H1 (cell line): ENCODE data around the gene ZNF618. TPM values are rescaled to one million over a fixed set of nuclear protein-coding genes. Genes with fewer than 3 reads are reported as not detected.

Source experiments
- CHD7 ChIP-seq: fragments of 300-600 bp; sonication (generic); IDR thresholded peaks from 2 replicates; pipeline ENCODE4 v1.7.1; 2012; ENCODE audit warnings: low read length, moderate library complexity, mild to moderate bottlenecking, inconsistent platforms; ENCODE audit not compliant: insufficient replicate concordance
- EZH2 ChIP-seq: fragments of 200-600 bp; sonication (generic); IDR thresholded peaks from 2 replicates; pipeline ENCODE4 v1.7.1; 2012; ENCODE audit warnings: low read depth, mild to moderate bottlenecking, moderate library complexity, low read length, inconsistent platforms; ENCODE audit not compliant: severe bottlenecking
- FOSL1 ChIP-seq: IDR thresholded peaks from 2 replicates; pipeline ENCODE4 v1.6.1; 2011; ENCODE audit warnings: mild to moderate bottlenecking, low read depth, low read length, moderate library complexity; ENCODE audit not compliant: insufficient read depth
- KDM1A ChIP-seq: fragments of 200-600, 300-600 bp; sonication (generic); IDR thresholded peaks from 2 replicates; pipeline ENCODE4 v1.7.1; 2016; ENCODE audit warnings: mild to moderate bottlenecking, low read length, borderline replicate concordance
- SIRT6 ChIP-seq: IDR thresholded peaks from one replicate; pipeline ENCODE4 v1.7.1; 2012; ENCODE audit warnings: low read length, inconsistent platforms
- TEAD4 ChIP-seq: IDR thresholded peaks from 2 replicates; pipeline ENCODE4 v1.6.1; 2012; ENCODE audit warnings: low read depth, low read length, inconsistent platforms, mixed read lengths
- YY1 ChIP-seq: IDR thresholded peaks from 2 replicates; pipeline ENCODE4 v1.6.1; 2011; ENCODE audit warnings: low read depth, mild to moderate bottlenecking, low read length
- polyA plus RNA-seq, 7 experiments: library from polyadenylated mRNA; depleted of rRNA in 3 of 7; stranded (reverse) in 5 of 7; unstranded in 2 of 7; fragments of >200 nt in 5 of 7; fragments of 200-250 nt in 2 of 7; gene quantifications; 1 replicate in 5 of 7; 2 replicates in 1 of 7; 4 replicates in 1 of 7; pipeline versions ENCODE4 v1.2.1 to v1.2.3, GENCODE V29; 2011 to 2013; ENCODE audit warnings: missing spikeins in 2 of 7, mixed read lengths in 2 of 7
- total RNA-seq: library from RNA; stranded (reverse); fragmentation: NEBNext Ultra II Directional; extraction: Animal tissue kit (Norgen Biotek cat#: 25700); gene quantifications from 2 replicates; pipeline ENCODE4 v1.2.1, GENCODE V29; 2021

The ZNF618 gene
- total and polyA plus RNA-seq, 2 of the 8 experiments (the other 6 are each of a cell fraction or from before 2014, with no cell fraction given) = 9.6 to 28.5 TPM

- no peak for TF ChIP-seq CHD7
- no peak for TF ChIP-seq TEAD4
- no peak for TF ChIP-seq KDM1A
- TF ChIP-seq EZH2 = no peak
- TF ChIP-seq SIRT6 = no peak
- no peak for TF ChIP-seq YY1
- no peak for TF ChIP-seq FOSL1
- TF ChIP-seq, all 59 proteins: peak for 0
Observed at GRCh38 chr9:113909421-113909820, 33.3 kb downstream of the ZNF618 start (continued).
